SKM-1 (cell line): ENCODE data around the gene FAM47E.

Experiments
- DNase-seq: peaks from one replicate; lab custom pipeline; 2025; ENCODE audit not compliant: unreplicated experiment; lab: John Stamatoyannopoulos, UW

The FAM47E gene

DNA sequence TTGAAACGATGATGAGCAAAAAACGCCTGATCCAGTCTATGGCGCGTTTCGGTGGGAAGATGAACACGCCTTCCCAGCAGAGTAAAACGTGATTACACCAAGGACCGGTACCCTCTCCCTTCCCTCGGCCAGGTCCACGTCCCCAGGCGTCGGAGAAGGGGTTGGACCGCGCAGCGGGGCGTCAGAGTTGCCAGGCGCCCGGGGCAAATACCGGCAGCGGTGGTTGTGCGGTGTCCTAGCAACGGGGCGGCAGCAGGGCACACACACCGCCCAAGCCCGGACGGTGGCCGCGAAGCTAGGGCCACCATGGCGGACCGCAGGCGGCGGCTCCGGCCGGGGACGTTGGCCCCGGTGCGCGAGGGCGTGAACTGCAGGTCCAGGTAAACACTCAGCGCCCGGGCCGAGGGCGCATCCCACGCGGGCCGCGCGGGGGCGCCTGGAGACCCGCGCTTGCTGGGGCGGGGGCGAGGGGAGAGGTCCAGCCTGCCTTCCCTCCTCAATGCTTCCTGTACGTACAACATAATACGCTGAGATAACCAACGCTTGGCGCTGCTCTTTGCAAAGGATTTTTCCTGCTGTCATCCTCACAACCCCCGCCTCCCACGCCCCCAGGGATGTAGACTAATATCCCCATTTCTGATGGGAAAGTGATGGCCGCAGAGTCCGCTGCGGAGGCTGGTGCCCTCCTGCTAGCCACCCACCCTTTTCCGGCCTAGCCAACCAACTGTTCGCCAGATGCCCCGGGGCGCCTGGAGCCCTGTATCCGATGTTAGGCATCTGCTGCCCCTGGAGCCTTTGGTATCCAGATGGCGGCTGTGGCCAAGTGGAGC, at the start of gene FAM47E:
Gene FAM47E (plus strand): TSS at position 281 of the 830 bp plus-strand sequence. CDS start 26 bp downstream, at position 307.
- DNase-seq, result no peak

GRCh38 chr4:76203541-76203940, 48.0 kb upstream of the FAM47E start:
- no peak for DNase-seq

- no peak for DNase-seq
Measured at GRCh38 chr4:76204936-76205335, 46.6 kb upstream of the FAM47E start.

DNA sequence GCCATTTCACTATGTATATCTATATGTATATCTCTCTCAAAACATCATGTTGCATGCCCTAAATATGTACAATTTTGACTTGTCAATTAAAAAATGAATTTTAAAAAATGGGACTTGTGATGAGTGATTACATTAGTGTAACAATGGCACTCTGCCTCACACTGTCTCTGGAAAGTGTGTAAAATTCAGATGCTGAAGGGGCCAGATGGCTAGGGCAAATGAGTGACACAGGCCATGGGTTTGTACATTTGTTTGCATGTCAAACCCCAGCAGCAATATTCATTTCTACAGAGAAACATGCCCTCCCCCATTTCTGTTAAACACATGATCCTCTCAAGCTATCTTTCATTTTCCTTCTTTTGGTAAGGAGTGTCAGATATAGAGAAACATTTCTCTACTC, 46.0 kb upstream of the FAM47E start:
- DNase-seq, result no peak

DNA sequence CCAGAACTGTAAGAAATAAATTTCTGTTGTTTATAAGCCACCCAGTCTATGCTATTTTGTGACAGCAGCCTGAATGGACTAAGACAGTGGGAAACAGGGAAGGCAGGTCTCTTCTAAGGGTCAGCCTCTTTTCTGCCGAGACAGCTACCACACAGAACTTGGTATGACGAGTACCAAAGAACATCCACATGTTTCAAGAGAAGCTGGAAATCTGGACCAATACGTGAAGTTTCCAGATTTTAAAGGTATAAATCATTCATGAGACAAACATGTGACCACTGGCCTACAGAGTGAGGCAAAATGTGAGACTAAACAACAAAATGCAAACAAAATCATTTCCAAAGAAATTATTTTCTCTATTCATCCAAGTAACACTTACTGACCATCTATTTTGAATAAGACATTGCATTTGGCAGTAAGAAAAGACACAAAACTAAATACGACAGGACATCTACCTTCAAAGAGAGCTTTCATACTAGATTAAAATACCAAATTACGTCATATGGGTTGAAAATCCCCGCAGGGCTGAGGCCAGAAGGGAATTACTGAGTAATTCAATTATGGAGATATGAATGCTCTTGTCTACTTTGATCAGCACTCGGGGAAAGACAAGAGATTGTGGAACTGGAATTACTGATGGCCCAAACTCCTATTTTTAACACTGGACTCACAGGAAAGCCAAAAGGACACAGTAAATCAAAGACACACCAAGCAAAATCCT, 45.1 kb upstream of the FAM47E start:
- no peak for DNase-seq

GRCh38 chr4:76207549-76207948, 44.0 kb upstream of the FAM47E start:
- DNase-seq, result no peak

- no peak for DNase-seq
Measured at GRCh38 chr4:76208005-76208765, 43.3 kb upstream of the FAM47E start.

GRCh38 chr4:76209881-76210280, 41.6 kb upstream of the FAM47E start:
- no peak for DNase-seq

- DNase-seq, result peak; percentile 47
Measured at GRCh38 chr4:76210452-76210851, 41.1 kb upstream of the FAM47E start.

- DNase-seq, result no peak
Measured at GRCh38 chr4:76211769-76212708, 39.5 kb upstream of the FAM47E start.

DNA sequence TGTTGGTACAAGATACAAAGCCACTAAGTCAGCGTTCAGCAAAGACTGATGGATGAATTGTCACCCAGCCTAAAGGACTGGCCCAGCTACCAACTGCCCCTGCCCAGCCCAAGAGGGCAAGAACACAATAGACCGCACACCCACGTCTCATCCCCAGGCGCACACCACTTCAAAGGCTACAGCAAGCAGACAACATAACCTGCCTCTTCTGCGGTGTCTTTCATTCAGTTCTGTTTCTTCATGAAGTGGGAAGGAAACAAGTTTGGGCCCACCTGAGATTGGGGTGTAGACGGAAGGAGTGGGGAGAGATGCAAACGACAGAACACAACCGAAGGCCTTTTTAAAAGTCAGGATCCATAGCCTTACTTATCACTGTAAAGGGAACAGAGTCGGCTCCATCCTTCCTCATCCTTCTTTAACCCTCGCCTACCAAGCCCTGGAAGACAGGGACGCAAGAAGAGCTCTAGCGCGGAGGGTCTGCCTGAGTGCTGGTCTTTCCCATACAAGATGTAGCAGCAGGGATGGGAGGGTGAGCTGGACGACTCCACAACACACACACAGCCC, 38.6 kb upstream of the FAM47E start:
- DNase-seq, result no peak

GRCh38 chr4:76213415-76214176, 37.9 kb upstream of the FAM47E start, which contains the start of gene SCARB2:
Gene SCARB2, minus strand, starts transcription at chr4:76213824. Its CDS starts 281 bp downstream, at chr4:76213543.
- DNase-seq, result peak; percentile 59

DNA sequence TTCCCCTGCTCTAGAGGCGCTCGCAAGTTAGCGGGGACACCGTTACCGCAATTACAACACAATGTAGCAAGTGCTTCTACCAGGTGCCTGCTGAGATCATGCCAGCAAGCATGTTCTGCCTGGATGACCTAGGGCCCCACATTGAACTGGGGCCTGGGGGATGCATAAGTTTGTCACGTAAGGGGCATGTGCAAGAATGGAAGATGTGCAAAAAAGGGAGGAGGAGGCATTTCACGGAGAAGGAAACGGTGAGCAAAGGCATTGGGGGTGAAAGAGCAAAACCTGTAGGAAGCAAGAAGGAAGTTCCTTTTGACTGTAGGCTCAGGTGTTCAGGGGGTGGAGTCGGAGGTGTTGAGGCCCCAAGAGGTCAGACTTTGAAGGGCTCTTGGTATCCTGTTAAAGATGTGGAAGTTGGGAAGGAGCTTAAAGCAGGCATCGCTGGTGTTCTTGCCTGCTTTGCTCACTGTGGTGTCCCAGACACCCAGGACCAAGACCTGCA, 37.3 kb upstream of the FAM47E start:
- no peak for DNase-seq

- DNase-seq, result no peak
Measured at GRCh38 chr4:76215077-76215476, 36.4 kb upstream of the FAM47E start.

- no peak for DNase-seq
Measured at GRCh38 chr4:76216524-76216923, 35.0 kb upstream of the FAM47E start.

GRCh38 chr4:76216975-76217814, 34.3 kb upstream of the FAM47E start:
- DNase-seq, result no peak

DNA sequence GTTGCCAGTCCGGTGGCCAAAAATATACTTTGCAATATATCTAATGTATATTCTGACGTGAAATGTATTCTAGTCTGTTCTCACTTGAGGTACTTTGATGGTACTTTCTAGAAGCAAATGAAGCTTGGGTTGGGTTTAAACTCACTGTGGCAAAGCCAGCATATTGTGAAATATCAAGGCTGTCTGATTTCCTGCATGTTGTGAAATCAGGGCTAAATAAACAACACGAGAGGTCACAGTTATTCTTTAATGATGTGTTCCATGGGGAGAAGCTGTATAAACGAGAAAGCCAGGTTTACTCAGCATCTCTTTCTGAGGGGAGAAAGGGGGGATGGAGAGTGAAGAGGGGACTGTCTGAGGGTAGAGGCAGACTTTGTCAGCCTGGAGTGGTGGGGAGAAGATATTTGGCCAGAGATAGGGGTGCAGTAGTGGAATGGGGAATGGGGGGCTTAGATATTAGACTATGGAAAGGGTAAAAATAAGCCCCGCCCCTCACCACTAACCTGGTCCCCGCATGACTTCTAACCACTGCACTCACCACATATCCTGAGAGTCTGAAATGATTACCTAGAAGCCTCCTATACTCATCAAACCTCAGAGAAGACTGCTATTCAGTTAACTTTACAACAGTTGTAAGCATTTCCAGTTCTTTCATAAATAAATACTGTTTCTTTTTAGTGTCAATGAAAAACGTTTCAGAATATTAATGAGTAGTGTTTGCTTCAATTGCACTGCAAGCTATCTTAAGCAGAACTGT, 32.0 kb upstream of the FAM47E start:
- DNase-seq, result no peak
